ENCODE data around the gene TACC2.

The TACC2 gene

DNA sequence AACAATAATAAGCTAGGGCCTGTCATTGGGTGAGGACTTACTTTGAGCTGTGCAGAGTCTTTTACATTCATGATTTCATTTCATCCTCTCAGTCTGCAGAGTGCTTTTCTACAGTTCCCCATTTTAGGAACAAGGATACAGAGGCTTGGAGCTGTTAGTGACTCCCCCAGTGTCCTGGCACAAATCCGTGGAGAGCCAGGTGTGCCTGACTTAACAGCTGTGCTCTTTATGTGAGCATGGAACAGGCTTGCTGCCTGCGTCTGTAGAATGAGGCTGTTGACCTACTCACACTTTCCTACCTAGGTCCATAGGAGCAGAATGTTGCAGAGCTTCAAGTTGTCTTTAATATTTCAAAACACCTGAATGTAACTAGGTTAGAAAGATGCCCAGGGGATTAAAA lies 231.8 kb downstream of the TACC2 start:
- no peak for DNase-seq (ENCODE audit: low read depth in 2 of 2)

DNA sequence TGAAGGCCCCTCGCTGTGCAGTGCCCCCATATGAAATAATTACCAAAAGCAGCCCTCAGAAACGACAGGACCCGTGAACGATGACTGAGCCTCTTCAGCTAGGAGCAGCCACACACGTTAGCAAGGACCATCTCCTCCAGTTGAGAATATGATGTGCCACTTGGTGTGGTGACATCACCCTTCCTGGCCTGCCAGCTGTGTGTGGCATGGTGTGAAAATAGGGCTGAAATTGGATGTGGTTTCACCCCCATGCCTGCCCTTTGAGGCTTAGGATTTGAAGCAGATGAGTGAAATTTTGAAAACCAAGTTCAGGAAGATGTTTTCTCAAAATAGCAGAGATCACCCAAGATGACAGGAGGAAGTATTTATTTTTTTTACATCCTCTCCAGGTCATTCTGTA lies 233.0 kb downstream of the TACC2 start:
- DNase-seq (ENCODE audit: low read depth in 2 of 2), result no peak

- DNase-seq (ENCODE audit: low read depth in 2 of 2), result no peak
These were observed 233.7 kb downstream of the TACC2 start for GRCh38 chr10:122222638-122223037.

DNA sequence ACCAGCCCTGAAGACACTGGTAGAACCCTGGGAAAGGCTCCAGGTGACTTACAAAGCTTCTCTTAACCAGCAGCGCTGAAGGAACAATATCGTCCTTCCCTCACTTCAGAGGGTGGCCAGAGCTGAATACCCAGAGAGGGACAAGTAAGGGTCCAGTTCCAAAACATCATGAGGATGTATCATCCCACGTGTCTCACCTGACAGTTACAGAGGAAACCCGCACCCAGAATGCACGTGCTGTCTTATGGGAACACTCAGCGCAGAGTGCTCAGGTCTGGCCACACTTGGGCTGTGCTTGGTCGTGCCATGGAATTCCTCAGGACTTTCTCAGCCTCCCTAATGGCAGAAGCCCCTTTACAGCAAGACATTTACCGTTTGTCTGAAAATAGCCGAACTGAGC lies 235.2 kb downstream of the TACC2 start:
- DNase-seq (ENCODE audit: low read depth in 2 of 2), result no peak

- DNase-seq (ENCODE audit: low read depth in 2 of 2), result no peak
These were observed 236.4 kb downstream of the TACC2 start for GRCh38 chr10:122225330-122225729.

GRCh38 chr10:122227754-122228153 lies 238.8 kb downstream of the TACC2 start:
- no peak for DNase-seq (ENCODE audit: low read depth in 2 of 2)

- no peak for DNase-seq (ENCODE audit: low read depth in 2 of 2)
These were observed 240.7 kb downstream of the TACC2 start for GRCh38 chr10:122229666-122230065.

DNA sequence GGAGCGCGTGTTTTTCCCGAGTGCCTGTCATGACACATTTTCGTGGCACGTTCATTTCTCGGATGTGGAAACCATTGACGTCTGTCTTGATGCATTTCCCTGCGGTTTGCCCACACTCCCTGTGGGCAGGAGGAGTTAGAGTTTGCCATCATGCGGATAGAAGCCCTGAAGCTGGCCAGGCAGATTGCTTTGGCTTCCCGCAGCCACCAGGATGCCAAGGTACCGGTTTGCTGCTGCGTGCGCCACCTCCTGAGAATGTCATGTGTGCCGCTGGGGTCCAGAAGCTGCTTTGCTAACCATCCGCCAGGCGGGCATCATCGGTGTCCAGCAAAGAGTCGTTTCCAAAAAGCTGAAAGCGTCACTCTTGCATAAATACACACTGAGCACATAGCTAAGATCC lies 241.3 kb downstream of the TACC2 start:
- DNase-seq (ENCODE audit: low read depth in 2 of 2), result no peak

- no peak for DNase-seq (ENCODE audit: low read depth in 2 of 2)
These were observed 243.8 kb downstream of the TACC2 start for GRCh38 chr10:122232769-122233168.

DNA sequence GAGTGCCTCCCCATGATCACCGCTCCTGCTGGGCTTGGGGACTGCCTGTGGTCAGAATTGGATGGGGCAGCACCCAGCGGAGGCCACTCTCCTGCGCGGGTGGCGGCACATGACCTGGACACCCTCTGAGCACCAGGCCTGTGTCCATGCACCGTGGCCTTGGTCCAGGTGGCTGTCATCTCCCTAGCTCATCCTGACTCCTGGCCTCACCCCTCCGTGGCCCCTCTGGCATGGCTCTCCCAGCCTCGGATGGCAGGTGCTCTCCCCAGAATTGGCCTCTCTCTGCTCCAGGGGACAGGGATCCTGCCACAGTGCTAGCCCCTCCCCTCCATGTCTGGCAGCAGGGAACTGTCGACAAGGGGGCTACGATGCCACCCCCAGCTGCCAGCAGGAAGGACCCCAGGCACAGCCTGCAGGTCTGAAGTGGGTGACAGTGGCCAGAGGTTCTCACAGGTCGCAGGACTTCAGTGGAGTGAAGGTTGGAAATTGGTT lies 244.9 kb downstream of the TACC2 start:
- DNase-seq (ENCODE audit: low read depth in 2 of 2), result no peak

GRCh38 chr10:122234416-122234815 lies 245.5 kb downstream of the TACC2 start:
- no peak for DNase-seq (ENCODE audit: low read depth in 2 of 2)

GRCh38 chr10:122236690-122237306 lies 247.8 kb downstream of the TACC2 start:
- no peak for DNase-seq (ENCODE audit: low read depth in 2 of 2)

- DNase-seq (ENCODE audit: low read depth in 2 of 2), result no peak
These were observed 248.5 kb downstream of the TACC2 start for GRCh38 chr10:122237331-122237990.

GRCh38 chr10:122239578-122240257 lies 250.8 kb downstream of the TACC2 start:
- no peak for DNase-seq (ENCODE audit: low read depth in 2 of 2)

- no peak for DNase-seq (ENCODE audit: low read depth in 2 of 2)
These were observed 251.4 kb downstream of the TACC2 start for GRCh38 chr10:122240401-122240800.

- no peak for DNase-seq (ENCODE audit: low read depth in 2 of 2)
These were observed 252.9 kb downstream of the TACC2 start for GRCh38 chr10:122241836-122242235.

DNA sequence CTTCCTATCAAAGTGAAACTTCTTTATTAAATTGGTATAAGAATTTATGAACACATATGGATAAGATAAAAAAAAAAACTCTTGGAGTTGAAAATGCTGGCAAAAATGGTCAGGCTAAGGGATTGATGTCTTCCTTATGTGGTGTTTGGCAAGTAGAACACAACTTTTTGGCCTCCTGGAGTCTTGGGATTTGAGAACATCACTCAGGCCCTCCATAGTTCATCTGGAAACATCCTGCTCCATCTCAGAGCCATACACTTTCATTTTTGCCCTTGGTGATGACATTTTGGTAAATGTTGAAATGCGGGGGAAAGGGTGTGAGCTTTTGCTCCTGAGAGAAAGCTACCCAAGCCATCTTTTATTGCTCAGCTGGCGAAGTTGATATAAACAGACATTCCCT lies 254.6 kb downstream of the TACC2 start:
- DNase-seq (ENCODE audit: low read depth in 2 of 2), result no peak

DNA sequence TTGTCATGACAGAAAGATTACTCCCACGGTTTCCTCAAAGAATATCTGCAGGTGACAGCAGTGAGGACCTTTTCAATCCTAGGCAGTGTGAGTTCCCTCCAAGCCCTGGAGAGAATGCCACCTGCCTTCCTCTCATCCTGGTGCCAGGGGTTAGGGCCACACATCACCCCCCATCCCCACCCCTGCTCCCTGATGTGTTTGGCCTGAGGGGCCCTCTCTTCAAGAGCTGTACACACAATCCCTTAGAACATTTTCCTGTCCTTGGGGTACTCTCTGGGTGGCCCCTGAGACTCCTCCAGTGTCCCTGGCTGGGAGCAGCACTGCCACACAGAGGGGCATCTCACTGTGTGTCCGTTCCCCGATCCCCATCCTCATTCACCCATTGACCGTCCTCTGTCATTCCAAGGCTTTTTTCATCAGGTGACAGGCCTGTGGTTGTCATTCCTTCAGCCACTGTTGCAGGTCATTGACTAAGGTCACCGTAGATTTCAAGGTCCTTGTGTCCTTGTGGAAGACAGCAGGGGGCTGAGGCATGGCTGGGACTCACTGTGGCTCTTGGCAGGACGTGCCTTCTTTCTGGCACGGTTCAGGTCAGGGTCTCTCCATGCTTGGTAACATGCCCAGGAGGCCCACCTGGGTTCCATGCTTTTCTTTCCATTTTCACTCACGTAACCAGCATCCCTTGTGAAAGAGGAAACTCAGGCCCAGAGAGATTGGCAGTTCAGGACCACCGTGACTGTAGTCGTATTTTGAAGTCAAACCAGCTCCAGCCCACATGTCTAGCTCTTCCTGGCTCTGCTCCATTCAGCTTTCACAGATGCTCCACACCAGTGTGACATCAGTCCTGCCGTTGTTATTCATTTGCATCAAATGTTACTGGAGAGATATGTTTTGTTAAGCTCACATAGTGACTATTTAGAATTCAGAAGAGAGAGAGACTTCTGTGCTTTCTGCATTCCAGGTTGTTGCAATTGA lies 255.3 kb downstream of the TACC2 start:
- no peak for DNase-seq (ENCODE audit: low read depth in 2 of 2)

DNA sequence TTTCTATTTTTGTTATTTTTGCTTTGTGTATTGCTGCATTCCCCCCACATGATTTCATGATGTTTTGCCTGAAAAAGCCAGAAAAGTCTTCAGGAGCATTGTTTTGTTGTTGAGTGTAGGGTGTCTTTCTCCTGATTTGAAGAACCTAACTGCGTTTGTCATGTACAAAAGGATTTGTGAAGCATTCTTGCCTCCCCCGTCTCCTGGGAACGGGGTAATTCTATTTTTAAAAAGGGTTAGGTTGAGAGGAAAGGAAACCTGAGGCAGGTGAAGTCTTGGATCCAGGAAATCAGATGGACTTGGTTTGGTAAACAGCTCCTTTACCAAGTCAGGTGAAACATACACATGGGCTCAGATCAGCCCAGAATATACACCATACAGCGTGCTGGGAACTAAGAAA lies 256.2 kb downstream of the TACC2 start:
- no peak for DNase-seq (ENCODE audit: low read depth in 2 of 2)

DNA sequence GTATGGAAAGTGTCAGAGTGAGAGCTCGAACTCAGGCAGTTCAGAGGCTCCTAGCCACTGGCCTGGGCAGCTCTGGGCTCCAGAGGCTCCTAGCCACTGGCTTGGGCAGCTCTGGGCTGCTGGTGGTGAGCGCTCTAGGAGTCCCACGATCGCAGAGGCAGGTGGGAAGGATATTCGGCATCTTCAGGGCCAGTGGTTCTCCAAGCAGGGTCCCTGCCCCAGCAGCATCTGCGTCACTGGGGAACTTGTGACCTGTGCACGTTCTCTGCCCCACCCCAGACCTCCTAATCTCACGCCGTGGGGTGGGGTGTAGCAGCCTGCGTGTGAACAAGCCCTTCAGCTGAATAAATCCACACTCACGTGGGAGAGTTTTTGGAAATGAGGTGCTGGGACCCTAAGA lies 256.9 kb downstream of the TACC2 start:
- DNase-seq (ENCODE audit: low read depth in 2 of 2), result no peak

GRCh38 chr10:122246830-122247520 lies 258.0 kb downstream of the TACC2 start:
- DNase-seq (ENCODE audit: low read depth in 2 of 2), result no peak

All from activated CD8-positive, alpha-beta memory T cell treated with anti-CD3 and anti-CD28 coated beads for 4 hours (primary cell).